Astrocyte of the hippocampus (primary cell): Measurements from ENCODE around the gene SCLY.
"Not testable (repeated sequence)": the region's sequence is repeated elsewhere in the genome, so short reads cannot be mapped to it uniquely, and the experiment has no call there.

Experiments used
- DNase-seq: peaks from one replicate; pipeline ENCODE4 v3.0.0; 2011; ENCODE audit warnings: low read depth, low spot score

The SCLY gene

GRCh38 chr2:238113611-238114010, 52.8 kb downstream of the SCLY start:
- no peak for DNase-seq

GRCh38 chr2:238114331-238114841, 53.6 kb downstream of the SCLY start:
- DNase-seq: no peak

- no peak for DNase-seq
Measured at GRCh38 chr2:238114851-238115660, 54.3 kb downstream of the SCLY start.

- not testable (repeated sequence) for DNase-seq
Measured at GRCh38 chr2:238115709-238116108, 54.9 kb downstream of the SCLY start.

- no peak for DNase-seq
Measured at GRCh38 chr2:238116298-238117198, 55.7 kb downstream of the SCLY start.

GRCh38 chr2:238117199-238118154, 56.7 kb downstream of the SCLY start:
- DNase-seq: peak; percentile 49

- DNase-seq: no peak
Measured at GRCh38 chr2:238119756-238120462, 59.1 kb downstream of the SCLY start.

- DNase-seq: peak; percentile 44
Measured at GRCh38 chr2:238120463-238121298, 59.9 kb downstream of the SCLY start.

GRCh38 chr2:238121511-238122286, 60.9 kb downstream of the SCLY start:
- no peak for DNase-seq

GRCh38 chr2:238122287-238123217, 61.8 kb downstream of the SCLY start:
- DNase-seq: no peak

- DNase-seq: no peak
Measured at GRCh38 chr2:238123218-238123971, 62.6 kb downstream of the SCLY start.

- DNase-seq: no peak
Measured at GRCh38 chr2:238123991-238124470, 63.2 kb downstream of the SCLY start.

GRCh38 chr2:238124488-238125126, 63.8 kb downstream of the SCLY start:
- DNase-seq: no peak

GRCh38 chr2:238125127-238125885, 64.5 kb downstream of the SCLY start:
- DNase-seq: no peak

- no peak for DNase-seq
Measured at GRCh38 chr2:238126338-238126737, 65.5 kb downstream of the SCLY start.

- DNase-seq: no peak
Measured at GRCh38 chr2:238126775-238127164, 66.0 kb downstream of the SCLY start.
